ENCODE data around the gene C1S. TPM values are rescaled to one million over a fixed set of nuclear protein-coding genes. Genes with fewer than 3 reads are reported as not detected.
A peak's percentile ranks its signal among the peaks of the same experiment; 100 is the strongest.

The C1S gene
- total and polyA plus RNA-seq, 2 donors (not counting 1 experiment from before 2014, with no cell fraction given) = 0.21 to 0.64 TPM

DNA sequence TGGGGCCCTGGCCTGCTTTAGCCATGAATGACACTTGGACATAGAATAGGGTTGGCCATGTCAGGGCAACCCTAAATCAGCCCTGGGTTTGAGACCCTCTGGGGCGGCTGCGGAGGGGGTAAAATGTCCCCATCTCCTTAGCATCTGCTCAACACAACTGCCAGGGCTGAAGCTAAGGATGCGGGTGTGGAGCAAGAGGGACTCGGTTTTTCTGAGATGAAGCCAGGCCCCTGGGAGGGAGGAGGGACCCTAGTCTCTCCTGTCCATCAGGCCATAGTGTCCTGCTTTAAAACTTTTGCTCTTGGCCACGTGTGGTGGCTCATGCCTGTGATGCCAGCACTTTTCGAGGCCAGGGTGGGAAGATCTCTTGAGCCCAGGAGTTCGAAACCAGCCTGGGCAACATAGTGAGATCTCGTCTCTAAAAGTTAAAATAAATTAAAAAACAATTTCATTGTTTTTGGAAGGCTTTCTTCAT lies 32.5 kb downstream of the C1S start:
- H3K4me2 ChIP-seq (replicated peaks; ENCODE audit: low read depth, low read length, poor library complexity, severe bottlenecking) = no peak overlapping the region
- H3K9me3 Mint-ChIP-seq (ENCODE audit: insufficient read depth) = no peaks in the 10 kb centered on the region
- ATAC-seq (ENCODE audit: low read depth) = no peak
- H3K4me3 ChIP-seq (ENCODE audit: control extremely low read depth in 1 of 5, extremely low read depth in 1 of 5, insufficient read depth in 1 of 5, low read depth in 2 of 5, low read length in 4 of 5) = no peak overlapping the region
- H3K4me3 Mint-ChIP-seq = peak overlapping the region; percentile 90
- no peaks in the 10 kb centered on the region for H3K79me2 ChIP-seq (ENCODE audit: control insufficient read depth, insufficient read depth, low read length)
- ChIA-PET POLR2A (no interaction called here), CTCF (interaction anchor here (0.6 to 2.7 kb wide), 11 partner anchors 15 to 225 kb away, joined by 3 to 12 read pairs (median 4); partner anchors contain the start of genes LPCAT3 and SPSB2)
- H4K20me1 ChIP-seq (ENCODE audit: control insufficient read depth, insufficient read depth, low read length, poor library complexity, severe bottlenecking) = no peaks in the 10 kb centered on the region
- TF ChIP-seq EZH2 (IDR thresholded peaks at IDR 0.05; ENCODE audit: borderline replicate concordance, insufficient read depth, low read depth, low read length, poor library complexity, severe bottlenecking) (no peak), CTCF (IDR thresholded peaks at IDR 0.05) (no peak)
- no peak overlapping the region for H3K27ac ChIP-seq (ENCODE audit: low read length in 2 of 2)
- WGBS (ENCODE audit: insufficient coverage) = 69% methylated on average over 4 of the region's 8 CpGs
- H3K9me3 ChIP-seq (ENCODE audit: control extremely low read depth in 1 of 3, control insufficient read depth in 2 of 3, insufficient read depth in 1 of 3, low read length in 2 of 3) = no peaks in the 10 kb centered on the region
- no peak for DNase-seq
- intact Hi-C loops (cut with micrococcal nuclease) = loop anchor here (1.0 to 5.0 kb wide), 4 partner anchors 15 to 224 kb away; partner anchors contain the start of genes LPCAT3 and SPSB2
- H3K9ac ChIP-seq (ENCODE audit: low read length) = no peak overlapping the region
- peaks cover 9% of the 10 kb centered on the region for H3K4me1 Mint-ChIP-seq
- peaks cover 4% of the 10 kb centered on the region for H3K27me3 Mint-ChIP-seq
- no peak overlapping the region for H3K27ac Mint-ChIP-seq
- H3K36me3 ChIP-seq (replicated peaks in 1 of 2; ENCODE audit: control extremely low read depth in 1 of 2, control insufficient read depth in 1 of 2, extremely low read depth in 1 of 2, insufficient read depth in 2 of 2, low read length in 1 of 2) = no peaks in the 10 kb centered on the region
- peak overlapping the region; percentile 79 for H2AFZ ChIP-seq (ENCODE audit: insufficient read depth, low read depth, low read length, poor library complexity, severe bottlenecking)
- peaks cover 0 to 12% of the 10 kb centered on the region in 2 donors for H3K4me1 ChIP-seq (ENCODE audit: control insufficient read depth in 2 of 2, insufficient read depth in 2 of 2, low read length in 2 of 2)
- peaks cover 0 to 3% (median 0%) of the 10 kb centered on the region in 4 experiments for H3K27me3 ChIP-seq (replicated peaks in 1 of 4; ENCODE audit: control extremely low read depth in 1 of 4, control insufficient read depth in 3 of 4, insufficient read depth in 4 of 4, low read length in 3 of 4)

DNA sequence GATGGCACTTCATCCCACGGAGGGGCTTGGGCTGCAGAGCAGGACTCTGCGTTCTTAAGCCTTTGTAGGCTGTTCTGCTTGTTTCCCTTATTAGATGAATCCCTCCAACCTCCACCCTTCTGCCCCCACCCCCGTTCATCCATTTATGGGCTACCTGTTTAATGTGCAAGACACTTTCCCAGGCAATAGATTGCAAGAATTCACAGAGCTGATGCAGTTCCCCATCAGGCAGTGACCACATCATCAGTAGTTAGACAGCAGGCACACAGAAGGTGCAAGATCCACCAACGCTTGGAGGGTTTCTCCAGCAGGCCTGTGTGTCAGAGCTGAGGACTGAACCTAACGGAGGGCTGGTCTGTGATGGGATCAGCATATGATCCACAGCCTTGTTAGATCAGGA lies 33.0 kb downstream of the C1S start:
- Histone ChIP-seq H3K27ac (ENCODE audit: low read length in 2 of 2) (no peak overlapping the region), H3K9ac (ENCODE audit: low read length) (no peak overlapping the region), H3K27me3 (replicated peaks in 1 of 4; ENCODE audit: control extremely low read depth in 1 of 4, control insufficient read depth in 3 of 4, insufficient read depth in 4 of 4, low read length in 3 of 4) (peaks cover 0 to 3% (median 0%) of the 10 kb centered on the region in 4 experiments), H3K4me3 (ENCODE audit: control extremely low read depth in 1 of 5, extremely low read depth in 1 of 5, insufficient read depth in 1 of 5, low read depth in 2 of 5, low read length in 4 of 5) (no peak overlapping the region), H2AFZ (ENCODE audit: insufficient read depth, low read depth, low read length, poor library complexity, severe bottlenecking) (no peak overlapping the region), H4K20me1 (ENCODE audit: control insufficient read depth, insufficient read depth, low read length, poor library complexity, severe bottlenecking) (no peaks in the 10 kb centered on the region), H3K4me1 (ENCODE audit: control insufficient read depth in 2 of 2, insufficient read depth in 2 of 2, low read length in 2 of 2) (peaks cover 0 to 12% of the 10 kb centered on the region in 2 donors), H3K9me3 (ENCODE audit: control extremely low read depth in 1 of 3, control insufficient read depth in 2 of 3, insufficient read depth in 1 of 3, low read length in 2 of 3) (no peaks in the 10 kb centered on the region), H3K4me2 (replicated peaks; ENCODE audit: low read depth, low read length, poor library complexity, severe bottlenecking) (no peak overlapping the region), H3K36me3 (replicated peaks in 1 of 2; ENCODE audit: control extremely low read depth in 1 of 2, control insufficient read depth in 1 of 2, extremely low read depth in 1 of 2, insufficient read depth in 2 of 2, low read length in 1 of 2) (no peaks in the 10 kb centered on the region), H3K79me2 (ENCODE audit: control insufficient read depth, insufficient read depth, low read length) (no peaks in the 10 kb centered on the region)
- H3K4me1 Mint-ChIP-seq = peaks cover 9% of the 10 kb centered on the region
- ChIA-PET CTCF (interaction anchor here (0.6 to 2.7 kb wide), 8 partner anchors 14 to 226 kb away, joined by 3 to 12 read pairs (median 4); partner anchors contain the start of gene SPSB2), POLR2A (no interaction called here)
- no peaks in the 10 kb centered on the region for H3K9me3 Mint-ChIP-seq (ENCODE audit: insufficient read depth)
- DNase-seq (no peak), ATAC-seq (ENCODE audit: low read depth) (no peak)
- H3K27ac Mint-ChIP-seq = no peak overlapping the region
- WGBS (ENCODE audit: insufficient coverage) = 70% methylated on average over 4 of the region's 5 CpGs
- intact Hi-C loops (cut with micrococcal nuclease) = loop anchor here (5.0 kb wide), 1 partner anchor 76 kb away; the partner anchor contains the start of gene LPCAT3
- H3K27me3 Mint-ChIP-seq = peaks cover 4% of the 10 kb centered on the region
- no peak overlapping the region for H3K4me3 Mint-ChIP-seq
- TF ChIP-seq EZH2 (IDR thresholded peaks at IDR 0.05; ENCODE audit: borderline replicate concordance, insufficient read depth, low read depth, low read length, poor library complexity, severe bottlenecking) (no peak), CTCF (IDR thresholded peaks at IDR 0.05) (no peak)
